HepG2 (cell line): Measurements from ENCODE around the gene GLIS1. TPM values are rescaled to one million over a fixed set of nuclear protein-coding genes. Genes with fewer than 3 reads are reported as not detected.

Experiments used
- ATAC-seq: fragments of 200-7000 bp; cut with Tn5 transposase; 3 replicates; pipeline ENCODE4 v1.9.1; 2020; ENCODE audit warnings: mild to moderate bottlenecking, moderate library complexity
- BruUV-seq: library from RNA; stranded (reverse); fragments of 400-500 nt; replicated peaks from 2 replicates; lab custom pipeline; 2021; lab: Mats Ljungman, UMichigan
- CTCF ChIA-PET: fragments of 300-600 bp; formaldehyde crosslinking; extraction: SDS; loops from one replicate; lab custom pipeline; 2021; ENCODE audit warnings: low total read pairs, inconsistent platforms, low intra/inter-chr PET ratio; lab: Yijun Ruan, JAX
- POLR2A ChIA-PET: fragments of 350-600 bp; sonication (Branson Sonifier 250); formaldehyde crosslinking; loops from one replicate; lab custom pipeline; 2020; ENCODE audit warnings: antibody characterized with exemption, inconsistent platforms; lab: Yijun Ruan, JAX
- DNase-seq: peaks from one replicate; pipeline ENCODE4 v3.0.0-alpha.2; 2015; ENCODE audit warnings: low spot score
- FAIRE-seq: peaks from 3 replicates; lab custom pipeline; 2011; peaks lifted over from hg19 to GRCh38; lab: Jason Lieb, UNC
- H2AFZ ChIP-seq: one replicate; pipeline ENCODE4 v1.6.1; 2011; ENCODE audit warnings: low read length, inconsistent platforms
- H3K27ac ChIP-seq: fragments of 300-600 bp; 3 replicates; pipeline ENCODE4 v1.8.0; 2011; ENCODE audit warnings: mixed run types, mild to moderate bottlenecking, mixed read lengths, low read length, inconsistent platforms; ENCODE audit not compliant: insufficient read depth; ENCODE audit errors: extremely low read length
- H3K27me3 ChIP-seq, 2 experiments: fragments of 200-600 bp in 1 of 2; 2 replicates in 1 of 2; 3 replicates in 1 of 2; pipeline versions ENCODE4 v1.6.0 to v1.8.0; 2011; ENCODE audit warnings: low read length in 2 of 2, mild to moderate bottlenecking in 2 of 2, moderate library complexity in 2 of 2, inconsistent platforms in 1 of 2; ENCODE audit not compliant: insufficient read depth in 2 of 2, control insufficient read depth in 1 of 2
- H3K36me3 ChIP-seq, 2 experiments: fragments of 200-600 bp in 1 of 2; replicated peaks in 1 of 2; 2 replicates in 1 of 2; 3 replicates in 1 of 2; pipeline versions ENCODE4 v1.5.1 to v1.8.0; 2011; ENCODE audit warnings: low read length in 2 of 2, inconsistent platforms in 1 of 2; ENCODE audit not compliant: insufficient read depth in 2 of 2, control insufficient read depth in 1 of 2
- H3K4me1 ChIP-seq: 2 replicates; pipeline ENCODE4 v1.5.1; 2012; ENCODE audit warnings: low read length, inconsistent platforms; ENCODE audit not compliant: insufficient read depth
- H3K4me2 ChIP-seq: 2 replicates; pipeline ENCODE4 v1.6.0; 2011; ENCODE audit warnings: low read depth, low read length, inconsistent platforms
- H3K4me3 ChIP-seq, 3 experiments: fragments of 200-600 bp in 1 of 3; sonication (generic), shearing (Covaris generic) in 1 of 3; replicated peaks in 1 of 3; 2 replicates each; pipeline ENCODE4 v1.5.1; 2011 to 2016; ENCODE audit warnings: low read length in 3 of 3, inconsistent platforms in 2 of 3, low read depth in 2 of 3, mild to moderate bottlenecking in 2 of 3, control low read depth in 1 of 3, mixed read lengths in 1 of 3; ENCODE audit not compliant: insufficient read depth in 1 of 3
- H3K79me2 ChIP-seq: one replicate; pipeline ENCODE4 v1.6.1; 2011; ENCODE audit warnings: low read length, inconsistent platforms; ENCODE audit not compliant: insufficient read depth
- H3K9ac ChIP-seq: 2 replicates; pipeline ENCODE4 v1.6.0; 2011; ENCODE audit warnings: mild to moderate bottlenecking, low read depth, low read length, inconsistent platforms; ENCODE audit not compliant: insufficient read depth
- H3K9me3 ChIP-seq: 2 replicates; pipeline ENCODE4 v1.5.1; 2012; ENCODE audit warnings: mild to moderate bottlenecking, low read length
- H4K20me1 ChIP-seq: 2 replicates; pipeline ENCODE4 v1.6.0; 2011; ENCODE audit warnings: inconsistent platforms, mild to moderate bottlenecking, low read length, moderate library complexity; ENCODE audit not compliant: insufficient read depth
- SNAPC4 ChIP-seq: sonication (generic); formaldehyde crosslinking; IDR thresholded peaks from 2 replicates; pipeline ENCODE4 v1.4.0; 2020; ENCODE audit warnings: mild to moderate bottlenecking, missing genetic modification reagents
- SPEN ChIP-seq: sonication (generic); formaldehyde crosslinking; IDR thresholded peaks from 2 replicates; pipeline ENCODE4 v1.5.1; 2020; ENCODE audit warnings: low read depth, mild to moderate bottlenecking, missing genetic modification reagents
- TCF7L2 ChIP-seq: IDR thresholded peaks from 2 replicates; pipeline ENCODE4 v1.6.1; 2011; ENCODE audit warnings: mild to moderate bottlenecking, low read depth, low read length, moderate library complexity
- ZBTB7A ChIP-seq: sonication (generic); formaldehyde crosslinking; IDR thresholded peaks from 2 replicates; pipeline ENCODE4 v1.8.0; 2022; ENCODE audit warnings: mild to moderate bottlenecking, missing genetic modification reagents
- whole genome bisulfite sequencing: methylation state at CpG from one replicate; pipeline ENCODE4 v1.1.6; 2017; ENCODE audit warnings: low lambda C conversion rate; 5-methylcytosine and 5-hydroxymethylcytosine counted together
- in situ Hi-C: cut with HindIII; loops from 2 replicates; pipeline ENCODE4 v1.10.0; 2017; ENCODE audit warnings: low pct_unique_long_range_greater_than_20kb; ENCODE audit not compliant: extremely low pct_ligation_motif_present
- intact Hi-C: fragments of 100-400 bp; cut with micrococcal nuclease; formaldehyde crosslinking; loops from one replicate; pipeline ENCODE4 v1.10.0; 2022; ENCODE audit not compliant: unreplicated experiment
- polyA plus RNA-seq, 8 experiments: library from polyadenylated mRNA; depleted of rRNA in 3 of 8; stranded (reverse) in 7 of 8; unstranded in 1 of 8; fragments of >200 nt; fragmentation: Illumina TruSeq in 4 of 8; extraction: Trizol in 4 of 8; gene quantifications; 2 replicates each; pipeline versions ENCODE4 v1.2.1 to v1.2.3, GENCODE V29; 2011 to 2016; ENCODE audit warnings: low read depth in 4 of 8, missing spikeins in 1 of 8, mixed read lengths in 1 of 8; ENCODE audit not compliant: insufficient read depth in 1 of 8
- total RNA-seq, 5 experiments: library from RNA; depleted of rRNA; stranded (reverse); fragments of >200 nt; fragmentation: Illumina TruSeq; extraction: Trizol; gene quantifications; 2 replicates each; pipeline ENCODE4 v1.2.3, GENCODE V29; 2016; ENCODE audit warnings: low read depth in 1 of 5

GLIS1 gene
- total and polyA plus RNA-seq, 2 of the 13 experiments (the other 11 are each of a cell fraction or from before 2014, with no cell fraction given): 0.03 TPM; not detected in 1

- TF ChIP-seq SNAPC4 (CRISPR knock-in tag): no peak
- no peak for TF ChIP-seq SPEN (CRISPR knock-in tag)
- no peak for TF ChIP-seq TCF7L2
These were observed 44.1 kb upstream of the GLIS1 start (continued) for GRCh38 chr1:53783056-53783455.

GRCh38 chr1:53781654-53782053 is 42.7 kb upstream of the GLIS1 start:
- CTCF ChIA-PET: no interaction called here
- no TSS peak for BruUV-seq
- H3K79me2 ChIP-seq: no peaks in the 10 kb centered on the region
- H3K36me3 ChIP-seq: peaks cover 11 to 50% of the 10 kb centered on the region in 2 experiments; a peak in 4 of 5 replicates
- H2AFZ ChIP-seq: no peak overlapping the region
- H3K27me3 ChIP-seq: no peaks in the 10 kb centered on the region
- no peak for ATAC-seq
- no peak for TF ChIP-seq ZBTB7A (CRISPR knock-in tag)
- in situ Hi-C loops: no loop called here
- FAIRE-seq: no peak
- no peak overlapping the region for H3K27ac ChIP-seq
- intact Hi-C loops: no loop called here
- 96% methylated on average over 3 of the region's 3 CpGs for WGBS
- no peaks in the 10 kb centered on the region for H3K9me3 ChIP-seq
- H3K4me1 ChIP-seq: no peaks in the 10 kb centered on the region
- no peak overlapping the region for H3K4me2 ChIP-seq
- H3K9ac ChIP-seq: no peak overlapping the region
- no peak overlapping the region for H3K4me3 ChIP-seq
- no peak for DNase-seq
- H4K20me1 ChIP-seq: no peaks in the 10 kb centered on the region
- POLR2A ChIA-PET: no interaction called here
